Erythroblast (primary cell): ENCODE measurements around the gene SLC50A1.

Experiments used
- GATA1 ChIP-seq: IDR thresholded peaks from 2 replicates; pipeline ENCODE4 v1.6.1; 2011; ENCODE audit warnings: low read depth, mild to moderate bottlenecking, control low read depth, low read length, moderate library complexity
- POLR2A ChIP-seq: IDR thresholded peaks from 2 replicates; pipeline ENCODE4 v1.6.1; 2011; ENCODE audit warnings: mild to moderate bottlenecking, low read length

- no peak for TF ChIP-seq POLR2A
- TF ChIP-seq GATA1 = no peak
Observed at GRCh38 chr1:155092131-155092530, 43.5 kb upstream of the SLC50A1 start.
